Measurements from ENCODE around the gene SDK1.

SDK1 gene

GRCh38 chr7:4113976-4114375 is 812.9 kb downstream of the SDK1 start:
- no peaks in the 10 kb centered on the region for H3K27me3 Mint-ChIP-seq
- no peak for DNase-seq
- no peaks in the 10 kb centered on the region for H3K4me1 Mint-ChIP-seq (ENCODE audit: low read depth)
- H3K4me3 Mint-ChIP-seq, result no peak overlapping the region
- H3K9me3 Mint-ChIP-seq, result peaks cover 9% of the 10 kb centered on the region
- no peaks in the 10 kb centered on the region for H3K36me3 Mint-ChIP-seq (ENCODE audit: low read depth)
- H3K27ac Mint-ChIP-seq, result no peak overlapping the region

GRCh38 chr7:4115442-4115841 is 814.4 kb downstream of the SDK1 start:
- no peaks in the 10 kb centered on the region for H3K4me1 Mint-ChIP-seq (ENCODE audit: low read depth)
- H3K27me3 Mint-ChIP-seq, result no peaks in the 10 kb centered on the region
- H3K36me3 Mint-ChIP-seq (ENCODE audit: low read depth), result no peaks in the 10 kb centered on the region
- H3K4me3 Mint-ChIP-seq, result no peak overlapping the region
- no peak overlapping the region for H3K27ac Mint-ChIP-seq
- H3K9me3 Mint-ChIP-seq, result peaks cover 14% of the 10 kb centered on the region
- DNase-seq, result no peak

GRCh38 chr7:4115941-4116610 is 815.0 kb downstream of the SDK1 start:
- H3K27ac Mint-ChIP-seq, result no peak overlapping the region
- DNase-seq, result no peak
- no peak overlapping the region for H3K4me3 Mint-ChIP-seq

GRCh38 chr7:4119848-4120247 is 818.8 kb downstream of the SDK1 start:
- DNase-seq, result no peak
- Mint-ChIP-seq H3K4me1 (ENCODE audit: low read depth) (no peaks in the 10 kb centered on the region), H3K4me3 (no peak overlapping the region), H3K36me3 (ENCODE audit: low read depth) (no peaks in the 10 kb centered on the region), H3K27ac (no peak overlapping the region), H3K27me3 (peaks cover 13% of the 10 kb centered on the region), H3K9me3 (peaks cover 28% of the 10 kb centered on the region)

More at GRCh38 chr7:4115941-4116610, 815.0 kb downstream of the SDK1 start:
- Mint-ChIP-seq H3K9me3 (peaks cover 14% of the 10 kb centered on the region), H3K4me1 (ENCODE audit: low read depth) (no peaks in the 10 kb centered on the region), H3K27me3 (no peaks in the 10 kb centered on the region), H3K36me3 (ENCODE audit: low read depth) (no peaks in the 10 kb centered on the region)

GRCh38 chr7:4123346-4123745 is 822.3 kb downstream of the SDK1 start:
- H3K36me3 Mint-ChIP-seq (ENCODE audit: low read depth), result no peaks in the 10 kb centered on the region
- H3K4me1 Mint-ChIP-seq (ENCODE audit: low read depth), result no peaks in the 10 kb centered on the region
- H3K27me3 Mint-ChIP-seq, result peaks cover 13% of the 10 kb centered on the region
- H3K9me3 Mint-ChIP-seq, result peaks cover 24% of the 10 kb centered on the region
- no peak overlapping the region for H3K27ac Mint-ChIP-seq
- DNase-seq, result no peak
- no peak overlapping the region for H3K4me3 Mint-ChIP-seq

- no peaks in the 10 kb centered on the region for H3K36me3 Mint-ChIP-seq (ENCODE audit: low read depth)
- no peaks in the 10 kb centered on the region for H3K4me1 Mint-ChIP-seq (ENCODE audit: low read depth)
- peaks cover 13% of the 10 kb centered on the region for H3K27me3 Mint-ChIP-seq
- no peak overlapping the region for H3K4me3 Mint-ChIP-seq
- peaks cover 19% of the 10 kb centered on the region for H3K9me3 Mint-ChIP-seq
- no peak for DNase-seq
- no peak overlapping the region for H3K27ac Mint-ChIP-seq
These were observed 822.8 kb downstream of the SDK1 start for GRCh38 chr7:4123823-4124222.

- Mint-ChIP-seq H3K27me3 (peaks cover 13% of the 10 kb centered on the region), H3K36me3 (ENCODE audit: low read depth) (no peaks in the 10 kb centered on the region), H3K27ac (no peak overlapping the region), H3K4me1 (ENCODE audit: low read depth) (no peaks in the 10 kb centered on the region), H3K9me3 (peaks cover 19% of the 10 kb centered on the region), H3K4me3 (no peak overlapping the region)
- no peak for DNase-seq
These were observed 823.8 kb downstream of the SDK1 start for GRCh38 chr7:4124556-4125477.

- no peaks in the 10 kb centered on the region for H3K4me1 Mint-ChIP-seq (ENCODE audit: low read depth)
- no peaks in the 10 kb centered on the region for H3K36me3 Mint-ChIP-seq (ENCODE audit: low read depth)
- no peak overlapping the region for H3K4me3 Mint-ChIP-seq
- DNase-seq, result no peak
- peaks cover 4% of the 10 kb centered on the region for H3K9me3 Mint-ChIP-seq
- H3K27me3 Mint-ChIP-seq, result peaks cover 13% of the 10 kb centered on the region
- no peak overlapping the region for H3K27ac Mint-ChIP-seq
These were observed 827.0 kb downstream of the SDK1 start for GRCh38 chr7:4127909-4128560.

GRCh38 chr7:4129481-4130122 is 828.5 kb downstream of the SDK1 start:
- Mint-ChIP-seq H3K9me3 (no peaks in the 10 kb centered on the region), H3K4me1 (ENCODE audit: low read depth) (no peaks in the 10 kb centered on the region), H3K4me3 (no peak overlapping the region), H3K27me3 (peaks cover 1% of the 10 kb centered on the region), H3K36me3 (ENCODE audit: low read depth) (no peaks in the 10 kb centered on the region), H3K27ac (no peak overlapping the region)
- DNase-seq, result no peak

GRCh38 chr7:4131063-4131462 is 830.0 kb downstream of the SDK1 start:
- Mint-ChIP-seq H3K27me3 (no peaks in the 10 kb centered on the region), H3K4me3 (no peak overlapping the region), H3K36me3 (ENCODE audit: low read depth) (no peaks in the 10 kb centered on the region), H3K27ac (no peak overlapping the region), H3K4me1 (ENCODE audit: low read depth) (no peaks in the 10 kb centered on the region), H3K9me3 (no peaks in the 10 kb centered on the region)
- DNase-seq, result no peak

- no peaks in the 10 kb centered on the region for H3K27me3 Mint-ChIP-seq
- H3K9me3 Mint-ChIP-seq, result no peaks in the 10 kb centered on the region
- DNase-seq, result no peak
- no peak overlapping the region for H3K27ac Mint-ChIP-seq
- H3K4me1 Mint-ChIP-seq (ENCODE audit: low read depth), result no peaks in the 10 kb centered on the region
- no peaks in the 10 kb centered on the region for H3K36me3 Mint-ChIP-seq (ENCODE audit: low read depth)
- no peak overlapping the region for H3K4me3 Mint-ChIP-seq
These were observed 831.2 kb downstream of the SDK1 start for GRCh38 chr7:4132221-4132620.

GRCh38 chr7:4133491-4134044 is 832.5 kb downstream of the SDK1 start:
- Mint-ChIP-seq H3K27me3 (no peaks in the 10 kb centered on the region), H3K27ac (no peak overlapping the region), H3K9me3 (no peaks in the 10 kb centered on the region), H3K4me1 (ENCODE audit: low read depth) (no peaks in the 10 kb centered on the region), H3K4me3 (no peak overlapping the region), H3K36me3 (ENCODE audit: low read depth) (no peaks in the 10 kb centered on the region)
- DNase-seq, result no peak

GRCh38 chr7:4134204-4134603 is 833.2 kb downstream of the SDK1 start:
- H3K4me1 Mint-ChIP-seq (ENCODE audit: low read depth), result no peaks in the 10 kb centered on the region
- H3K4me3 Mint-ChIP-seq, result no peak overlapping the region
- no peaks in the 10 kb centered on the region for H3K36me3 Mint-ChIP-seq (ENCODE audit: low read depth)
- H3K27me3 Mint-ChIP-seq, result no peaks in the 10 kb centered on the region
- no peaks in the 10 kb centered on the region for H3K9me3 Mint-ChIP-seq
- no peak for DNase-seq
- no peak overlapping the region for H3K27ac Mint-ChIP-seq

- Mint-ChIP-seq H3K27me3 (no peaks in the 10 kb centered on the region), H3K36me3 (ENCODE audit: low read depth) (no peaks in the 10 kb centered on the region), H3K9me3 (no peaks in the 10 kb centered on the region), H3K4me3 (no peak overlapping the region), H3K4me1 (ENCODE audit: low read depth) (no peaks in the 10 kb centered on the region), H3K27ac (no peak overlapping the region)
- no peak for DNase-seq
These were observed 833.6 kb downstream of the SDK1 start for GRCh38 chr7:4134631-4135030.
